PFSK-1 (cell line): ENCODE data around the gene SOX13.

Source experiments
- POLR2AphosphoS5 ChIP-seq: IDR thresholded peaks from 2 replicates; pipeline ENCODE4 v1.6.1; 2012; ENCODE audit warnings: low read depth, mild to moderate bottlenecking, control low read depth, low read length, moderate library complexity
- SIN3A ChIP-seq: IDR thresholded peaks from 2 replicates; pipeline ENCODE4 v1.6.1; 2012; ENCODE audit warnings: mild to moderate bottlenecking, low read length, moderate library complexity, borderline replicate concordance; ENCODE audit not compliant: insufficient read depth

DNA sequence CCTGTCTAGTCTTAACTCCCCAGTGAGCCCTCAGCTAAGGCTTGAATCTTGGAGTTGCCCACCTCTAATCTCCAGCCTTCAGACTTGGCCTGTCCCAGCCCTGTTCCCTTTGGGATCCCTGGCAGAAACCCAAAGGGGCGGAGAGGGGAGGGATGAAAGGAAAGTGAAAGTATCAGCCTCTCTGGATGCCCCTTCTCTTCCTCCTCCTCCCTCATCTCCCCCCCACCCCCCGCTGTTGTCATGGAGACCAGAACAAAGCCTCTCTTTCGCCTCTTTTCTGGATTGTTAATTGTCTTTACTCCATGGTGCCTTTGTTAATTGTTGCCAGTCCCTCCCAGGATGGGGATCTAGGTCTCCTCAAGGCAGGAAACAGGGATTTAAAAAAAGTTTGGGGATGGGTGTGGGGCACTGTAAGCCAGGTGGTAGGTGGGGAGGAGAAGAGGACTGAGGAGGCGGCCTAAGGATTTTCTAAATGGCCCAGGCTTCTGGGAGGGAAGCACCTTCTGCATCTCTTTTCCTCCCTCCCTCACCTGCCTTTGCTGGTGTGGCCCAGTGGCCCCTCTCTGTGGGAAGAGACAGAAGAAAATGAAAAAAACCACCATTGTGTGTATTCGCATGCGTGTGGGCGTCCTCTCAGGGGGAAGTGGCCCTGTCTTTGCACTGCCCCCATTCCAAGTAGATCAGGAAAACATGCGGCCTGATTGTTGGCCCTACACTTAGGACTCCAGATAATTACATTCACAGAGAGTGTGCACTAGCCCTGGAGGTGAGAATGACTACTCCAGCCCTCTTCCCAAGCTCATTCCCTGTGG, 7.5 kb upstream of the SOX13 start:
- TF ChIP-seq POLR2AphosphoS5: no peak
- no peak for TF ChIP-seq SIN3A
